IMR-90 (cell line): ENCODE results near the gene MAP3K5. TPM values are rescaled to one million over a fixed set of nuclear protein-coding genes. Genes with fewer than 3 reads are reported as not detected.

Source experiments
- ATAC-seq: fragments of 200-7000 bp; cut with Tn5 transposase; 2 replicates; pipeline ENCODE4 v1.9.1; 2020; ENCODE audit warnings: low read depth, mild to moderate bottlenecking, moderate library complexity
- BruUV-seq: library from RNA; stranded (reverse); fragments of 400-500 nt; replicated peaks from 2 replicates; lab custom pipeline; 2021; lab: Mats Ljungman, UMichigan
- CTCF ChIA-PET: fragments of 300-600 bp; formaldehyde crosslinking; extraction: SDS; loops from one replicate; lab custom pipeline; 2021; ENCODE audit warnings: antibody characterized with exemption; lab: Yijun Ruan, JAX
- POLR2A ChIA-PET: fragments of 300-600 bp; sonication (Branson Sonifier 250); formaldehyde crosslinking; loops from one replicate; lab custom pipeline; 2022; ENCODE audit warnings: antibody characterized with exemption; ENCODE audit not compliant: unreplicated experiment; lab: Charles Lee
- DNase-seq: peaks from one replicate; pipeline ENCODE4 v3.0.0; 2013
- H2AFZ ChIP-seq: replicated peaks from 2 replicates; pipeline ENCODE3; 2013; ENCODE audit warnings: low read length, mild to moderate bottlenecking; ENCODE audit not compliant: poor library complexity
- H2AK5ac ChIP-seq: 2 replicates; pipeline ENCODE4 v1.6.1; 2013; ENCODE audit warnings: low read depth, low read length, inconsistent platforms
- H2AK9ac ChIP-seq: replicated peaks from 2 replicates; pipeline ENCODE3; 2013; ENCODE audit warnings: mild to moderate bottlenecking, low read depth, low read length, moderate library complexity; ENCODE audit not compliant: poor library complexity
- H2BK120ac ChIP-seq: 2 replicates; pipeline ENCODE4 v1.6.1; 2013; ENCODE audit warnings: low read depth, low read length, inconsistent platforms
- H2BK15ac ChIP-seq: 3 replicates; pipeline ENCODE4 v1.6.1; 2013; ENCODE audit warnings: low read depth, low read length, inconsistent platforms
- H2BK20ac ChIP-seq: 2 replicates; pipeline ENCODE4 v1.6.1; 2013; ENCODE audit warnings: low read depth, mild to moderate bottlenecking, inconsistent platforms, low read length, moderate library complexity
- H2BK5ac ChIP-seq: 2 replicates; pipeline ENCODE4 v1.6.1; 2013; ENCODE audit warnings: mild to moderate bottlenecking, low read depth, low read length, inconsistent platforms; ENCODE audit not compliant: poor library complexity, severe bottlenecking
- H3K14ac ChIP-seq: replicated peaks from 2 replicates; pipeline ENCODE4 v1.6.1; 2013; ENCODE audit warnings: low read depth, low read length, inconsistent platforms
- H3K18ac ChIP-seq: 2 replicates; pipeline ENCODE4 v1.6.1; 2013; ENCODE audit warnings: low read depth, low read length, control low read depth
- H3K23ac ChIP-seq: 2 replicates; pipeline ENCODE4 v1.6.1; 2013; ENCODE audit warnings: low read depth, low read length, inconsistent platforms
- H3K27ac ChIP-seq: 2 replicates; pipeline ENCODE4 v1.5.1; 2013; ENCODE audit warnings: mild to moderate bottlenecking, control low read depth, low read length; ENCODE audit not compliant: insufficient read depth
- H3K27me3 ChIP-seq: 2 replicates; pipeline ENCODE4 v1.6.1; 2013; ENCODE audit warnings: low read length; ENCODE audit not compliant: control insufficient read depth, insufficient read depth
- H3K36me3 ChIP-seq: 2 replicates; pipeline ENCODE4 v1.6.1; 2013; ENCODE audit warnings: low read length, mixed read lengths; ENCODE audit not compliant: control insufficient read depth, insufficient read depth
- H3K4ac ChIP-seq: 2 replicates; pipeline ENCODE4 v1.6.1; 2013; ENCODE audit warnings: low read depth, low read length, inconsistent platforms
- H3K4me1 ChIP-seq: 2 replicates; pipeline ENCODE4 v1.6.1; 2013; ENCODE audit warnings: low read length, mixed read lengths; ENCODE audit not compliant: control insufficient read depth, insufficient read depth
- H3K4me2 ChIP-seq: 2 replicates; pipeline ENCODE4 v1.6.1; 2013; ENCODE audit warnings: low read depth, mild to moderate bottlenecking, control low read depth, low read length, moderate library complexity
- H3K4me3 ChIP-seq: 2 replicates; pipeline ENCODE4 v1.5.1; 2013; ENCODE audit warnings: low read depth, mild to moderate bottlenecking, control low read depth, low read length, moderate library complexity; ENCODE audit not compliant: insufficient read depth
- H3K56ac ChIP-seq: 2 replicates; pipeline ENCODE4 v1.6.1; 2013; ENCODE audit warnings: low read length, inconsistent platforms; ENCODE audit not compliant: insufficient read depth; ENCODE audit errors: extremely low read depth
- H3K79me1 ChIP-seq, 2 experiments: 2 replicates each; pipeline ENCODE4 v1.6.1; 2013; ENCODE audit warnings: low read length in 2 of 2, inconsistent platforms in 1 of 2, low read depth in 1 of 2
- H3K9ac ChIP-seq: 2 replicates; pipeline ENCODE4 v1.6.1; 2013; ENCODE audit warnings: low read depth, low read length, control low read depth
- H3K9me1 ChIP-seq: 2 replicates; pipeline ENCODE4 v1.6.1; 2013; ENCODE audit warnings: low read length, inconsistent platforms; ENCODE audit not compliant: insufficient read depth
- H3K9me3 ChIP-seq: 2 replicates; pipeline ENCODE4 v1.6.1; 2013; ENCODE audit warnings: low read length; ENCODE audit not compliant: control insufficient read depth, insufficient read depth
- H4K20me1 ChIP-seq: 2 replicates; pipeline ENCODE4 v1.6.1; 2013; ENCODE audit warnings: low read length, inconsistent platforms; ENCODE audit not compliant: insufficient read depth
- H4K5ac ChIP-seq: 2 replicates; pipeline ENCODE4 v1.6.1; 2013; ENCODE audit warnings: mild to moderate bottlenecking, low read depth, low read length, control low read depth
- H4K8ac ChIP-seq, 2 experiments: 2 replicates each; pipeline ENCODE4 v1.6.1; 2013; ENCODE audit warnings: low read depth in 2 of 2, low read length in 2 of 2, control low read depth in 1 of 2, inconsistent platforms in 1 of 2
- H4K91ac ChIP-seq: 2 replicates; pipeline ENCODE4 v1.6.1; 2013; ENCODE audit warnings: low read depth, low read length, inconsistent platforms; ENCODE audit not compliant: insufficient read depth
- BHLHE40 ChIP-seq: fragments of 150-350 bp; IDR thresholded peaks from 2 replicates; pipeline ENCODE4 v1.6.1; 2016; ENCODE audit warnings: mild to moderate bottlenecking, low read depth, low read length
- CEBPB ChIP-seq: IDR thresholded peaks from 2 replicates; pipeline ENCODE4 v1.6.1; 2012; ENCODE audit warnings: low read depth, low read length, improper control_type of control experiment
- MXI1 ChIP-seq: IDR thresholded peaks from 2 replicates; pipeline ENCODE4 v1.6.1; 2012; ENCODE audit warnings: low read depth, mild to moderate bottlenecking, low read length, moderate library complexity, borderline replicate concordance
- POLR2A ChIP-seq: IDR thresholded peaks from 2 replicates; pipeline ENCODE4 v1.6.1; 2012; ENCODE audit warnings: mild to moderate bottlenecking, low read depth, low read length
- RAD21 ChIP-seq: IDR thresholded peaks from 2 replicates; pipeline ENCODE4 v1.6.1; 2012; ENCODE audit warnings: low read length, improper control_type of control experiment
- WGBS, 2 experiments: methylation state at CpG; one replicate each; pipeline versions ENCODE4 v1.1.5 to v1.1.7; 2013; ENCODE audit warnings: missing lambda C conversion rate in 2 of 2; ENCODE audit not compliant: insufficient read length in 1 of 2; ENCODE audit errors: extremely low coverage in 2 of 2; 5-methylcytosine and 5-hydroxymethylcytosine counted together
- dilution Hi-C: fragments of 300-500 bp; cut with HindIII; formaldehyde crosslinking; loops from one replicate; pipeline ENCODE4 v1.14.3; 2018; ENCODE audit warnings: low sequenced_read_pairs; ENCODE audit not compliant: unreplicated experiment
- in situ Hi-C: fragments of 300-500 bp; cut with MboI; formaldehyde crosslinking; loops from 3 replicates; pipeline ENCODE4 v1.14.3; 2019; ENCODE audit warnings: low sequenced_read_pairs, inconsistent platforms, mixed read lengths
- intact Hi-C: fragments of 100-400 bp; cut with micrococcal nuclease; formaldehyde crosslinking; loops from 2 replicates; pipeline ENCODE4 v1.10.0; 2022
- polyA plus RNA-seq, 3 experiments: library from polyadenylated mRNA; depleted of rRNA; stranded (reverse); fragments of >200 nt; gene quantifications; 2 replicates each; pipeline ENCODE4 v1.2.3, GENCODE V29; 2012; ENCODE audit warnings: low replicate concordance in 1 of 3
- total RNA-seq: library from RNA; depleted of rRNA; stranded (reverse); fragments of >200 nt; gene quantifications from 2 replicates; pipeline ENCODE4 v1.2.3, GENCODE V29; 2012
- TF ChIP-seq, protein P1 (sequence below): fragments of 150-350 bp; IDR thresholded peaks from 2 replicates; pipeline ENCODE4 v1.6.1; 2017; ENCODE audit warnings: mild to moderate bottlenecking, antibody characterized with exemption, low read length, low read depth

The MAP3K5 gene
- total and polyA plus RNA-seq, 2 of the 4 experiments (the other 2 are of a cell fraction), result 5.4 to 17.6 TPM

DNA sequence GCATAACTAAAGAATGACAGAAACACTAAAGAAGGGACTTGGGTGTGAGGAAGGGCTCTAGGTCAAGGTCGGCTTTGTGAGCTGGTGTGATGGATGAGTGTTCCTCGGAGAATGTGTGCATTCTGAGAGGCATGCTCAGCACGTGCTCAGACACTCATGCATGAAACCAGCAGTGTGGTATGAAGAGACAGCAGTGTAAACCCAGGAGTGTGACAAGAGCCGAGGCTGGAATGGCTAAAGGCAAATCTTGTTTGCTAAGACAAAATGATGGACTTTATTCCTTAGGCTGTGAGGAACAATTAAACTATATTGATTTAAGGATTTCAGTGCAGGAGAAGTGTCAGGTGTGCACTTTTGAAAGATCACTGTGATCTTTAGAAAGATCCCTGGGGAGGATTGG, 134.6 kb downstream of the MAP3K5 start:
- in situ Hi-C loops (no loop called here), dilution Hi-C loops (no loop called here), intact Hi-C loops (no loop called here)
- Histone ChIP-seq H3K18ac (no peak overlapping the region), H2AK9ac (no peak overlapping the region), H2AFZ (no peak overlapping the region), H4K8ac (no peak overlapping the region), H3K56ac (no peak overlapping the region), H3K79me1 (peaks cover 0 to 6% of the 10 kb centered on the region in 2 experiments; a peak in 1 of 4 replicates), H3K27ac (no peak overlapping the region), H3K9ac (no peak overlapping the region), H3K4me3 (no peak overlapping the region), H3K23ac (0 out of 2 replicates have a peak overlapping the region, but pooled peaks have one; percentile 40), H3K4me2 (no peak overlapping the region), H3K14ac (0 out of 2 replicates have a peak overlapping the region, but pooled peaks have one; percentile 35), H3K9me1 (peaks cover 6% of the 10 kb centered on the region), H2BK5ac (no peak overlapping the region), H4K91ac (no peak overlapping the region), H3K27me3 (no peaks in the 10 kb centered on the region), H2AK5ac (no peak overlapping the region), H2BK120ac (no peak overlapping the region), H2BK15ac (no peak overlapping the region), H3K4me1 (no peaks in the 10 kb centered on the region), H3K4ac (no peak overlapping the region), H4K20me1 (no peaks in the 10 kb centered on the region), H2BK20ac (no peak overlapping the region), H4K5ac (no peak overlapping the region), H3K36me3 (peaks cover 7% of the 10 kb centered on the region), H3K9me3 (no peaks in the 10 kb centered on the region)
- ChIA-PET POLR2A (no interaction called here), CTCF (interaction anchor here (1.0 kb wide), 1 partner anchor 155 kb away, joined by 3 read pairs; no protein-coding TSS in a partner anchor)
- ATAC-seq (peak; percentile 90), DNase-seq (peak; percentile 78)
- no peak for TF ChIP-seq RAD21
- TF ChIP-seq, protein P1, sequence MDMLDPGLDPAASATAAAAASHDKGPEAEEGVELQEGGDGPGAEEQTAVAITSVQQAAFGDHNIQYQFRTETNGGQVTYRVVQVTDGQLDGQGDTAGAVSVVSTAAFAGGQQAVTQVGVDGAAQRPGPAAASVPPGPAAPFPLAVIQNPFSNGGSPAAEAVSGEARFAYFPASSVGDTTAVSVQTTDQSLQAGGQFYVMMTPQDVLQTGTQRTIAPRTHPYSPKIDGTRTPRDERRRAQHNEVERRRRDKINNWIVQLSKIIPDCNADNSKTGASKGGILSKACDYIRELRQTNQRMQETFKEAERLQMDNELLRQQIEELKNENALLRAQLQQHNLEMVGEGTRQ, result peak; percentile 59; the same call in 1 of the 2 replicates
- TF ChIP-seq BHLHE40, result peak; percentile 98
- TF ChIP-seq MXI1, result peak; percentile 85
- TF ChIP-seq CEBPB, result no peak
- TF ChIP-seq POLR2A, result no peak
- WGBS, 2 experiments, result 22% methylated on average over 3 of the region's 4 CpGs; no CpG with 5 or more reads in 1 of the 2 experiments
- BruUV-seq, result no TSS peak
